KOPT-K1 (cell line): ENCODE measurements around the gene RSPH6A.

Experiments
- H3K27ac ChIP-seq: fragments of 200-600 bp; sonication (generic); 2 replicates; pipeline ENCODE4 v1.5.1; 2016; ENCODE audit warnings: antibody characterized with exemption, mild to moderate bottlenecking, low read depth, low read length; ENCODE audit not compliant: poor library complexity, severe bottlenecking
- H3K36me3 ChIP-seq: fragments of 200-600 bp; sonication (generic); 2 replicates; pipeline ENCODE4 v1.5.1; 2017; ENCODE audit warnings: antibody characterized with exemption, mild to moderate bottlenecking, low read length, moderate library complexity; ENCODE audit not compliant: insufficient read depth
- H3K9me3 ChIP-seq: fragments of 200-600 bp; sonication (generic); 2 replicates; pipeline ENCODE4 v1.5.1; 2017; ENCODE audit warnings: antibody characterized with exemption, low read length, mild to moderate bottlenecking; ENCODE audit not compliant: insufficient read depth, poor library complexity, severe bottlenecking

RSPH6A gene

GRCh38 chr19:45814851-45815480 lies at the start of gene RSPH6A:
Gene RSPH6A (minus strand): TSS chr19:45815308. CDS start chr19:45815176, 132 bp downstream.
- Histone ChIP-seq H3K27ac (no peak within 1 kb of the TSS), H3K9me3 (no peaks in the 10 kb centered on the region), H3K36me3 (peaks cover 30% of the 10 kb centered on the region)

GRCh38 chr19:45864629-45865082 lies 49.5 kb upstream of the RSPH6A start:
- Histone ChIP-seq H3K36me3 (peaks cover 16% of the 10 kb centered on the region), H3K27ac (no peak overlapping the region), H3K9me3 (no peaks in the 10 kb centered on the region)

GRCh38 chr19:45863840-45864628 lies 48.9 kb upstream of the RSPH6A start, which contains the start of gene FOXA3:
Gene FOXA3 (plus strand): TSS chr19:45864326. CDS start chr19:45864457, 131 bp downstream.
- H3K27ac ChIP-seq, result no peak within 1 kb of the TSS
- H3K36me3 ChIP-seq, result peaks cover 23% of the 10 kb centered on the region
- no peaks in the 10 kb centered on the region for H3K9me3 ChIP-seq

- Histone ChIP-seq H3K36me3 (peaks cover 29% of the 10 kb centered on the region), H3K9me3 (no peaks in the 10 kb centered on the region), H3K27ac (no peak overlapping the region)
These were observed 48.3 kb upstream of the RSPH6A start for GRCh38 chr19:45863335-45863839.

- Histone ChIP-seq H3K27ac (peak within 1 kb of the TSS; percentile 78), H3K9me3 (no peaks in the 10 kb centered on the region), H3K36me3 (peaks cover 35% of the 10 kb centered on the region)
These were observed 47.6 kb upstream of the RSPH6A start, which contains the start of gene SYMPK for GRCh38 chr19:45862564-45863334. Gene SYMPK (minus strand): TSS chr19:45863147. CDS start chr19:45854495, 8,652 bp downstream.

GRCh38 chr19:45862271-45862563 lies 47.1 kb upstream of the RSPH6A start:
- Histone ChIP-seq H3K36me3 (peaks cover 35% of the 10 kb centered on the region), H3K9me3 (no peaks in the 10 kb centered on the region), H3K27ac (peak overlapping the region; percentile 78)

GRCh38 chr19:45860359-45861259 lies 45.5 kb upstream of the RSPH6A start:
- Histone ChIP-seq H3K27ac (no peak overlapping the region), H3K9me3 (no peaks in the 10 kb centered on the region), H3K36me3 (peaks cover 45% of the 10 kb centered on the region)

- no peaks in the 10 kb centered on the region for H3K9me3 ChIP-seq
- H3K27ac ChIP-seq, result no peak overlapping the region
- H3K36me3 ChIP-seq, result peaks cover 87% of the 10 kb centered on the region
These were observed 39.2 kb upstream of the RSPH6A start for GRCh38 chr19:45854167-45854778.

- H3K36me3 ChIP-seq, result peaks cover 87% of the 10 kb centered on the region
- H3K27ac ChIP-seq, result no peak overlapping the region
- no peaks in the 10 kb centered on the region for H3K9me3 ChIP-seq
These were observed 37.9 kb upstream of the RSPH6A start for GRCh38 chr19:45852983-45853382.

- Histone ChIP-seq H3K27ac (no peak overlapping the region), H3K36me3 (peaks cover 92% of the 10 kb centered on the region)
These were observed 37.1 kb upstream of the RSPH6A start for GRCh38 chr19:45852145-45852750.

GRCh38 chr19:45848922-45849321 lies 33.8 kb upstream of the RSPH6A start:
- no peak overlapping the region for H3K27ac ChIP-seq
- H3K9me3 ChIP-seq, result no peaks in the 10 kb centered on the region
- H3K36me3 ChIP-seq, result peaks cover 100% of the 10 kb centered on the region

More at GRCh38 chr19:45852145-45852750, 37.1 kb upstream of the RSPH6A start:
- no peaks in the 10 kb centered on the region for H3K9me3 ChIP-seq

GRCh38 chr19:45847663-45848062 lies 32.6 kb upstream of the RSPH6A start:
- no peaks in the 10 kb centered on the region for H3K9me3 ChIP-seq
- H3K36me3 ChIP-seq, result peaks cover 100% of the 10 kb centered on the region
- H3K27ac ChIP-seq, result no peak overlapping the region

GRCh38 chr19:45842198-45842597 lies 27.1 kb upstream of the RSPH6A start:
- Histone ChIP-seq H3K9me3 (no peaks in the 10 kb centered on the region), H3K36me3 (peaks cover 100% of the 10 kb centered on the region), H3K27ac (no peak overlapping the region)
